ENCODE measurements around the gene GRID2. TPM values are rescaled to one million over a fixed set of nuclear protein-coding genes. Genes with fewer than 3 reads are reported as not detected.

GRID2 gene
- total RNA-seq, 1 donor from 2014 or later = 0.17 TPM

- H3K27ac Mint-ChIP-seq = no peak overlapping the region
Observed at GRCh38 chr4:92262371-92262770, 41.4 kb upstream of the GRID2 start.

GRCh38 chr4:92263010-92263409, 40.8 kb upstream of the GRID2 start:
- no peaks in the 10 kb centered on the region for H3K9me3 Mint-ChIP-seq
- DNase-seq (ENCODE audit: low spot score) = no peak
- H3K27ac ChIP-seq = no peak overlapping the region

More at GRCh38 chr4:92262371-92262770, 41.4 kb upstream of the GRID2 start:
- Histone ChIP-seq H3K27me3 (no peaks in the 10 kb centered on the region), H3F3A (ENCODE audit: low read depth) (no peaks in the 10 kb centered on the region), H3K79me2 (ENCODE audit: low read depth) (no peaks in the 10 kb centered on the region), H3K9ac (no peak overlapping the region), H3K9me3 (ENCODE audit: low read depth) (no peaks in the 10 kb centered on the region), H2AFZ (replicated peaks) (peak overlapping the region; percentile 17), H3K36me3 (no peaks in the 10 kb centered on the region), H4K20me1 (ENCODE audit: low read depth) (no peaks in the 10 kb centered on the region), H3K4me2 (no peak overlapping the region), H3K4me1 (no peaks in the 10 kb centered on the region), H3K4me3 (no peak overlapping the region), H3K27ac (no peak overlapping the region)
- TF ChIP-seq, protein P1, sequence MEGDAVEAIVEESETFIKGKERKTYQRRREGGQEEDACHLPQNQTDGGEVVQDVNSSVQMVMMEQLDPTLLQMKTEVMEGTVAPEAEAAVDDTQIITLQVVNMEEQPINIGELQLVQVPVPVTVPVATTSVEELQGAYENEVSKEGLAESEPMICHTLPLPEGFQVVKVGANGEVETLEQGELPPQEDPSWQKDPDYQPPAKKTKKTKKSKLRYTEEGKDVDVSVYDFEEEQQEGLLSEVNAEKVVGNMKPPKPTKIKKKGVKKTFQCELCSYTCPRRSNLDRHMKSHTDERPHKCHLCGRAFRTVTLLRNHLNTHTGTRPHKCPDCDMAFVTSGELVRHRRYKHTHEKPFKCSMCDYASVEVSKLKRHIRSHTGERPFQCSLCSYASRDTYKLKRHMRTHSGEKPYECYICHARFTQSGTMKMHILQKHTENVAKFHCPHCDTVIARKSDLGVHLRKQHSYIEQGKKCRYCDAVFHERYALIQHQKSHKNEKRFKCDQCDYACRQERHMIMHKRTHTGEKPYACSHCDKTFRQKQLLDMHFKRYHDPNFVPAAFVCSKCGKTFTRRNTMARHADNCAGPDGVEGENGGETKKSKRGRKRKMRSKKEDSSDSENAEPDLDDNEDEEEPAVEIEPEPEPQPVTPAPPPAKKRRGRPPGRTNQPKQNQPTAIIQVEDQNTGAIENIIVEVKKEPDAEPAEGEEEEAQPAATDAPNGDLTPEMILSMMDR (IDR thresholded peaks at IDR 0.05) = no peak
- TF ChIP-seq EZH2 (IDR thresholded peaks at IDR 0.05) = no peak
- TF ChIP-seq EZH2phosphoT487 (IDR thresholded peaks at IDR 0.05) = no peak
- Mint-ChIP-seq H3K4me1 (no peaks in the 10 kb centered on the region), H3K27me3 (ENCODE audit: insufficient read depth, low read depth) (no peaks in the 10 kb centered on the region), H3K9me3 (no peaks in the 10 kb centered on the region), H3K4me3 (no peak overlapping the region), H3K36me3 (no peaks in the 10 kb centered on the region)
- no peak for DNase-seq (ENCODE audit: low spot score)

DNA sequence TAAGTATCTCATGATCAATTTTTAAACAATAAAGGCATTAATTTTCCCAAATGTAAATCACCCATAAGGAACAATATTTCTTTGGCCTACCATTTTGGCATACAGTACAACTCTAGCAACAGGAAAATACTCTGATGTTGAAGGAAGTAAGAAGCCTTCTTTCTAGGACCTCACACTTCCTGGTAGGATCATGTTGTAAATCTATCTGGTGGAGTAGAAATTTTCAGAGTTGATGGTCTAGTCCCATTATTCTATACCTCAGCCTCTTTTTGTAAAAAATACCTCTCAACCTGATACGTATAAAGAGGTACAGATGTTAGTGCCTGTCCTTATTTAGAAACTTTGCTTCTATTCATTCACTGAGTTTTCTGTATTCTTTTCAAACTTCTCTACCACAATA, 40.2 kb upstream of the GRID2 start:
- H2AFZ ChIP-seq (replicated peaks) = no peak overlapping the region
- Mint-ChIP-seq H3K36me3 (no peaks in the 10 kb centered on the region), H3K4me3 (no peak overlapping the region), H3K27ac (no peak overlapping the region), H3K4me1 (no peaks in the 10 kb centered on the region), H3K27me3 (ENCODE audit: insufficient read depth, low read depth) (no peaks in the 10 kb centered on the region), H3K9me3 (no peaks in the 10 kb centered on the region)
- no peak overlapping the region for H3K27ac ChIP-seq
- no peak for DNase-seq (ENCODE audit: low spot score)
- no peaks in the 10 kb centered on the region for H3K27me3 ChIP-seq
- H3K79me2 ChIP-seq (ENCODE audit: low read depth) = no peaks in the 10 kb centered on the region
- no peak overlapping the region for H3K9ac ChIP-seq
- H3K9me3 ChIP-seq (ENCODE audit: low read depth) = no peaks in the 10 kb centered on the region
- no peaks in the 10 kb centered on the region for H3F3A ChIP-seq (ENCODE audit: low read depth)
- no peaks in the 10 kb centered on the region for H4K20me1 ChIP-seq (ENCODE audit: low read depth)
- no peak for TF ChIP-seq EZH2phosphoT487 (IDR thresholded peaks at IDR 0.05)
- TF ChIP-seq, protein P1 (IDR thresholded peaks at IDR 0.05) = no peak
- no peak for TF ChIP-seq EZH2 (IDR thresholded peaks at IDR 0.05)
- H3K36me3 ChIP-seq = no peaks in the 10 kb centered on the region
- H3K4me1 ChIP-seq = no peaks in the 10 kb centered on the region
- H3K4me2 ChIP-seq = no peak overlapping the region
- no peak overlapping the region for H3K4me3 ChIP-seq

More at GRCh38 chr4:92263010-92263409, 40.8 kb upstream of the GRID2 start:
- TF ChIP-seq, protein P1 (IDR thresholded peaks at IDR 0.05) = no peak
- no peak for TF ChIP-seq EZH2phosphoT487 (IDR thresholded peaks at IDR 0.05)
- TF ChIP-seq EZH2 (IDR thresholded peaks at IDR 0.05) = no peak
- Histone ChIP-seq H3K27me3 (no peaks in the 10 kb centered on the region), H3K36me3 (no peaks in the 10 kb centered on the region), H2AFZ (replicated peaks) (no peak overlapping the region), H3K9ac (no peak overlapping the region), H3K4me2 (no peak overlapping the region), H3K4me1 (no peaks in the 10 kb centered on the region), H3F3A (ENCODE audit: low read depth) (no peaks in the 10 kb centered on the region), H3K4me3 (no peak overlapping the region), H4K20me1 (ENCODE audit: low read depth) (no peaks in the 10 kb centered on the region), H3K9me3 (ENCODE audit: low read depth) (no peaks in the 10 kb centered on the region), H3K79me2 (ENCODE audit: low read depth) (no peaks in the 10 kb centered on the region)
- Mint-ChIP-seq H3K27ac (no peak overlapping the region), H3K4me1 (no peaks in the 10 kb centered on the region), H3K36me3 (no peaks in the 10 kb centered on the region), H3K4me3 (no peak overlapping the region), H3K27me3 (ENCODE audit: insufficient read depth, low read depth) (no peaks in the 10 kb centered on the region)
